GM21381 (cell line): ENCODE data around the gene SLC6A13.
"Not testable (repeated sequence)": the region's sequence is repeated elsewhere in the genome, so short reads cannot be mapped to it uniquely, and the experiment has no call there.

Experiments
- ATAC-seq: cut with Tn5 transposase; IDR thresholded peaks from one replicate; pipeline ENCODE4 v1.9.1; 2021; ENCODE audit warnings: mild to moderate bottlenecking, moderate library complexity; ENCODE audit not compliant: unreplicated experiment

Gene SLC6A13

GRCh38 chr12:265096-265495, 2.5 kb upstream of the SLC6A13 start:
- no peak for ATAC-seq

DNA sequence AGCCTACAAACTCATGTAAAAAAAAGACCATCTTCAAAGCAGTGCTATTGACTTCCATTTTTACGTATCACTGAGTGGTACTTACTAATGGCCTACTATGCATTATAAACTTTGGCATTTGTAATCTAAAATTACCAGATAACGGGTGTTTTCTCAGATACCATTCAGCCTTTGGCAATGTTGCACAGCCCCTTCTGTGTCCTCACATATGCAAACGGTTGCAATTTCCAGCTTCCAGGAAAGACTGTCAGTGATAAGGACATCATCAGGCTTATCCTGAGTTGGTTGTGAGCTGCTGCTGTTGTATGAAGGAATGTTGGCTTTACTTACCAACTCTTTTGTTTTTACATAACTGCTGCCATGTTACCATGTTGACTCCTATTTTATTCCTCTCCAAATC, 1.6 kb upstream of the SLC6A13 start:
- ATAC-seq, result no peak

DNA sequence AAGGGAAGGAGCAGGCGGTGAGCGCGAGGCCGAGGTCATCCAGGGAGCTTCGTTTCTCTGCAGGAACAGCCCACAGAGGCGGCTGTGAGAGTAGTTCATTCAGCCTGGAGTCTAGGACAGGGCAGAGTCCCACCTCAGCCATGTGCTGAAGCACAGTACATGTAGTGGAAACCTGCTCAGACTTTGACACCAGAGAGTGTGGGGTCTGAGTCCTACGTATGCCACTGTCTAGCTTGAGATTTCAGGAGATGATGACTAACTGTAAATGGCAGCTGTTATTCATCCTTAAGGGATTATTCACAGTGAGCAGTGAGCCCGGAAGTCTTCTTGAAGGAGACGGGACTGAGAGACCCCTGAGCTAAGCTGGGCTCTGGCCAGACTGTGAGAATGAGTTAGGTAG, 938 bp upstream of the SLC6A13 start:
- no peak for ATAC-seq

- no peak for ATAC-seq
These were observed 523 bp downstream of the SLC6A13 start for GRCh38 chr12:262113-262512.

DNA sequence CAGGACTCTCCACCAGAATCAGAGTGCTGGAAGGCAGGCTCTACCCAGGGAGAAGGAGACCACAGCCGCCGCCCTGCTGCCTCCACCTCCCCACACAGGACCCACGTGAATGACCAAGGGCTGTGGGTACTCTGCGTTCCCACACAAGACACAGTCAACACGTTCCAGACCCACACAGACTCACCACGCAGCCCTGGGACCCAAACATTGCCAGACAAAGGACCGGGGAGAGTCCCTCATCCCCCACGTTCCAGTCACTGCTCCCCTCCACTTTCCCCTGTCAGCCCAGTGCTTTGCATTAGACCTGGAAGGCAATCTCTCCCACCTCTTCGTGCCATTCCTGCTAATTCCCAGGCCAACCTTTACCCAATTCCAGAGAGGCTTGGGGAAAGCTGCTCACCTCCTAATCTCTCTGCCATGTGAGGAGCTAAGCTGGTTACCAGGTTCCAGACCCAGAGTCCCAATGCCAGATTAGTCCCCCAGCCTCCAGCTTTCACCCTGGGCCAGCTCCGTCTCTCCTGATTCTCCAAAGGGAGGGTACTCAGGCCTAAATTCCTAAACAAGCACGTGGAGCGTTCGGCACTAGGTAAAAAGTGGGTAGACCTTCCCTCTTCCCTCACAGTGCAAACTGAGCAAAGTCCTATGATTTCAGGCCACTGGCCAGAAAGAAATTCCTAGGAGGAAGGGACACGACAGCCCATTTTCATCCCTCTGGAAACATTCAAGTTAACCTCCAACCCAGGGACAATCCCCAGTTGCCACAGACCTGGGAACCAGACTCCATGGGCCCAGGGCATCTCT, 4.9 kb downstream of the SLC6A13 start:
- ATAC-seq, result no peak

DNA sequence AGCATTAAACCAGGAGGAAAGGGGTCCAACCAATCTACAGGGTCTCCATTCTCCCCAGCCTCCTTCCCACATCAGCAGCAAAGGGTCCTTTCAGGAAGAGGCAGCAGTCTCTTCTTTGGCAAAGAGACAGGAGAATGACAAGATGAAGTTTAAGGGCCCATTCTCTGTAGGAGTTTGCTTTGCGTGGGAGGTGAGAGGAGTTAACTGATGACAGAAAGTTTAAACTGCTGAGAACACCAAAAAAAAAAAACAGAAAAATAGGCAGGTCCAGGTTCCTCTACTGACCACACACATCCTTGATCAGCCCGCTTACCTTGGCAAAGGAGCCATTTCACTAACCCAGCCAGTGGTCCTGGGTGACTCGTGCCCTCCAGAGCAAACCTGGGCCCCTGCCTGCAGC, 5.7 kb downstream of the SLC6A13 start:
- ATAC-seq, result no peak

DNA sequence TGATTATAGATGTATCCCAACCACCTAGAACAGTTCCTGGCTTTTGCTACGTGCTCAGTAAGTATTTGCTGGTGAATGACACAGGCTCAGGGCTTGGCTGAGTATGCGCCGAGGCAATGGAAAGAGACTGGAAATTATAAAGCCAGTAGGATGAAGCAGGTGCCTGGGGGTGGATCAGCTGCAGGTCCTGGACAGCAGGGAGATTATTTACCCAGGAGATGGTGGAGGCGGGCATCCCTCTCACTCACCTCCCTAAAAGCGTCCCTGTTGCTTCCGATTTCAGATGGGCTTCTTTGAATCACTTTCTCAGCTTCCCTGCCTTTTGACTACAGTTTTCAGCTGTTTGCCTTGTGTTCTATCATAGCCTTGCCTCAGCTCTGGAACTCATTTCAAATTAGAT, 6.4 kb downstream of the SLC6A13 start:
- ATAC-seq, result no peak

DNA sequence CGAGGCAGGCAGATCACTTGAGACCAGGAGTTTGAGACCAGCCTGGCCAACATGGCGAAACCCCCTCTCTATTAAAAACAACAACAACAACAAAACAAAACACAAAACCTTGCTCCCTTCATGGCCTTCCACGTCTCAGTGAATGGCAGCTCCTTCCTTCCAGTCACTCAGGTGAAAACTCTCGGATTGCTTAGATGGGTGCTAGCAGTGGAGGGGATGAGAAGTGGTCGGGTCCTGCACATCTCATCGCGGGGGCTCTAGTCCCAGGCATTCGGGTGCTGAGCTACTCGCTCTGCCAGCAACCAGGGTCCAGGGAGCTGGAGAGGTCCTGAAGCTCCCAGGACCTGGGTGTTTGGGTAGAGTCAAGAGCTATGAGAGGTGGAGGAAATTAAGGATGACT, 7.7 kb downstream of the SLC6A13 start:
- ATAC-seq, result no peak

DNA sequence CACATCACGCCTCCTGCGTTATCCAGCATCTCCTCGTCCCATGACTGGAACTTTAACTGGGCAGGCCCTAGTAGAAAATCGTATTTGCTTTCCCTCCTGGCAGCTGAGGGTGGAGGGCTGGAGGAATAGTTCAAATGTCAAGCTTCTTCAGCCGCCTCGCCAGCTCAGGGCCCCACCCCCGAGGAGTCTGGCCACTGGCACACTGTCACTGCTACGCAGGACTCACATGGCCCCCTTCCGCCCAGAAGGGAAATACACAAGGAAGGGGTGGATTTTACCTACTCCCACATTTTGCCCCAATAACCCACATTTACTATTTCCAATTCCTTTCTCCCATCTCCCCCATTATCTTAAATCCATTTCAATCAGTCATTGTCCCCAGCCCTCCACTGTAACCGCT, 8.6 kb downstream of the SLC6A13 start:
- no peak for ATAC-seq

GRCh38 chr12:253116-253831, 9.4 kb downstream of the SLC6A13 start:
- no peak for ATAC-seq

GRCh38 chr12:252636-253035, 10.0 kb downstream of the SLC6A13 start:
- ATAC-seq, result no peak

DNA sequence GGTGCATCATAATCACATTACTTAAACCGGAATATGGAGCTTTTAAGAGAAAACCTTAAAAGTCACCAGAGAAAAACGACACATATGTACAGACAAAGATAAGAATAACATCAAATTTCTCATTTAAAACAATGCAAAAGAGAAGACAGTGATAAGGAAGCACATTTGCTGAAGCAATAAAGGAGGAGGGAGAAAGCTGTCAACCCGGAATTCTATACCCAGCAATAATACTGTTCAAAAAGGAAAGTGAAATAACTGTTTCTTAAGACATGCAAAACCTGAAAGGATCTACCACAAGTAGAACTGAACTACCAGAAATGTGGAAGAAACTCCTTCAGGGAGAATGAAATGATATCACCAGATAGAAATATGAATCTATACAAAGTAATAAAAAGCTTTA, 15.4 kb downstream of the SLC6A13 start:
- ATAC-seq, result no peak

DNA sequence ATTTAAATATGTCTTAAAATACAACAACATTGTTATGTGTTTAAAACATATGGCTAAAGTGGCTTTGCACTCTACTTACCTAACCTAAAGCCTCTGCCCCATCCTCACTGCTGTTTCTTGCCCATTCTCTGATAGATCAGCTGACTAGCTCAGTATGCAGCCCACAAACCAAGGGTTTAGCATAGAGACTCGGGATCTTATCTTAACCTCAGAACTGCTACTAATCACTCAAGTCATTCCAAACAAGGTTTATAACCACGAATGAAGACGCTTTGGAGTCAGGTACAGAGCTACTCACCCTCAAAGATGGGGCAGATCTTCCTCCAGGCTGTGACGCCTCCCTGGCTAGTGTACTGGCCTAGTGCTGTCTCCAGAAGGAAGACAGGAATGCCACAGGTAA, 19.3 kb downstream of the SLC6A13 start:
- ATAC-seq, result no peak

DNA sequence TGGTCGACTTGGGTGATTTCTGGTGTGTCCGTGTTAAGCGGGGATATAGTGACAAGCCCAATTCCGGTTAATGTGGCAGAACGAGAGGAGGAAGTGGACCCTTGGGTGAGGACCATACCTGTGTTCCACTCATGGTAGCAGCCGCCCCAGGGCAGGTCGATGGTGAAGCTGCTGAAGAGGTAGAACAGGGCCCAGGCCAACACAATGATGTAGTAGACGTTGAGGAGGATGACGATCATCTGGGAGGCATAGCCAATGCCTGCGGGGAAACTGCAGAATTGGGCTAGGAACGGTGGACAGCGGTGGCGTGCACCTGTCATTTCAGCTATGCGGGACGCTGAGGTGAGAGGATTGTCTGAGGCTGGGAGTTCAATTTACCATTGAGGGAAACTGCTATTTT, 20.1 kb downstream of the SLC6A13 start:
- ATAC-seq, result no peak

DNA sequence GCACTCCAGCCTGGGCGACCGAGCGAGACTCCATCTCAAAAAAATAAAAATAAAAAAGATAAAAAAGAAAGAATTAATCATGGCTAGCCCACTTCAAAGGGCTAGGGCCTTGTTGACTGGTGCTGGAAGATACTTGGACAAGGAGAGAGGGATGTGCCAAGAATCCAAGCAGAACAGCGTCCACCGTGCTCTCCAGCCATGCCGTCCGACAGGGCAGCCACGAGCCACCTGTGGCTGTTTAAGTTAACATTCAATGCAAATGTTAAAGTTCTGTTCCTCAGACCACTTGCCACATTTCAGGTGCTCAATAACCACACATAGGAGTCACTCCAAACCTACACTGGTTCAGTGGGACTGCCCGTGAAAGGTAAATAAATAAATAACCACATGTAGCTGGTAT, 21.4 kb downstream of the SLC6A13 start:
- ATAC-seq, result no peak

DNA sequence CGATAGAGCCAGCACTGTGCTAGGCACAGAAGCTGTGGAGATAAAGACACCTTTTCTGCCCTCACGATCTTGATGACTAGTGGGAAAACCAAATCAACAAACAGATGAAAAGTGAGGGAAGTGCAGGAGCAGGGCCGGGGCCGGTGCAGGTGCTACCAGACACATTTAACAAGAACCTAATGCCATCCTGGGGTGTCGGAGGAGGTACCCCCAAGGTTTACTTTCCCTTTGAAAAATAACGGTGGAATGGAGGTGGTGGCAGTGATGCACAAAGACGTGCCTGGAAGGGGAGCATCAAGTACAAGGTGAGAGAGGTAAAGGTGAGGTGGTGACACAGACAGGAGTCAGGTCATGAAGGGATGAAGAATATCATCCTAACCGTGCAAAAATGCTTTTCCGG, 22.1 kb downstream of the SLC6A13 start:
- ATAC-seq, result no peak

- no peak for ATAC-seq
These were observed 23.8 kb downstream of the SLC6A13 start for GRCh38 chr12:238736-239398.

DNA sequence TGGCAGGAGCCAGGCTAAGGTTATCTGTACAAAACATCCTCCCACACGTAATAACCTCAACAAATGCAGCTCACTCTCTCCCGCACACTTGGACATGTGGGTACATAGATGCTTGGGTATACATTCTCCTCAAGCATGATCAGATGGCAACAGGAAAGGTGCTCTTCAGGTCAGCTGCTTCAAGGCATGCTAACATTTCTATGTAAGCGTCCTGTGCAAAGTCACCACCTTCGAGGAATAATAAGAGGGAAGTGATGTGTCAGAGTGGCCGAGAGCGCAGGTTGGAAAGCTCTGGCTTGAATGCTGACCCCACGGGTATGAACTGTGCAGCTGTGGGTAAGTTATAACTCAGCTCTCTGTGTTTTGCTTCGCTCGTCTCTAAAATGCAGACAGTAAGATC, 24.5 kb downstream of the SLC6A13 start:
- ATAC-seq, result no peak

DNA sequence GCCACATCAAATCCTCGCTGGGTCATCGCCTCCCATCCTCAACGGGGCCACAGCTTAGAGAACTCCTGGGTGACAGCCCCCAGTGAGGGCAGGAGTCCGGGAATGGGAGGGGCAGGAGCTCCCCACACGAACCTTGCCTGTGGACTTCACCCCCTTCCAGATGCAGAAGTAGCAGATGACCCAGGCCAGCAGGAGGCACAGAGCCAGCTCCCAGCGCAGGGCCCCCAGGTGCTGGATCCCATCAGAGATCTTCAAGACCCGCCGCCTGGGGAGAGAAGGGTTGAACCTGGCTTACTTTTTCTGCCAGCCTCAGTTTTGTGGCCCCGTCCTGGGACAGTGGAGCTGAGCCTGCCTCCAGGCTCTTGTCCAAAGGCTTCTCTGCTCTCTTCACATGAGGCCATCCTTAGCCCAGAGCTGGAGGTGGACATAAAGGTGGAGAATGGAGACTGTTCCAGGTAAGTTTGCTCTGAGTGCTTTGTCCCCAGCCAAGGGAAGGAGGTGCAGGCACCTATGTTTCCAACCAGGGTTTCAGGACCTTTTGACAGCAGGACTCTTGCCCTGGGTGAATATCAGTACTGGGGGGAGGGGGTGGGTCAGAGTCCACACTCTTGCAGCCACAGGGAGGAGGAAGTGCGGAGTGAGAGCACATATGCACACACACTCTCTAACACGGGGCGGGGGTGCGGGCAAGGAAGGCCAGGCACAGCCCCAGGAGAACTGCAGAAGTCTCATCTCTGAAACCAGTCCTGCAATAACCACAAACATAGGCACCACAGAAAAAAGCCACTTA, 25.4 kb downstream of the SLC6A13 start:
- no peak for ATAC-seq

- no peak for ATAC-seq
These were observed 26.2 kb downstream of the SLC6A13 start for GRCh38 chr12:236445-236844.

- not testable (repeated sequence) for ATAC-seq
These were observed 26.7 kb downstream of the SLC6A13 start for GRCh38 chr12:235967-236366.
